Measurements from ENCODE around the gene PLCXD1.
"Not testable (repeated sequence)": the region's sequence is repeated elsewhere in the genome, so short reads cannot be mapped to it uniquely, and the experiment has no call there.

GRCh38 chrX:279757-280604 is 1.2 kb upstream of the PLCXD1 start:
- TF ChIP-seq CHD4 (IDR thresholded peaks at IDR 0.05; ENCODE audit: borderline replicate concordance); BHLHE40 (IDR thresholded peaks at IDR 0.05; ENCODE audit: low read depth, low read length): not testable (repeated sequence)

All from A549 (cell line).